ENCODE results near the gene LZTR1. TPM values are rescaled to one million over a fixed set of nuclear protein-coding genes. Genes with fewer than 3 reads are reported as not detected.

The LZTR1 gene
- total RNA-seq, 1 experiment from 2014 or later, result 54.3 TPM

- H3K9me3 ChIP-seq (ENCODE audit: low read depth, low read length, poor library complexity, severe bottlenecking), result peaks cover 10% of the 10 kb centered on the region
- no peaks in the 10 kb centered on the region for H3K36me3 ChIP-seq (ENCODE audit: insufficient read depth, low read length, poor library complexity, severe bottlenecking)
- CTCF ChIA-PET, result no interaction called here
- no peak overlapping the region for H3K4me3 ChIP-seq (ENCODE audit: low read depth, low read length, poor library complexity, severe bottlenecking)
- no peak overlapping the region for H3K27ac ChIP-seq (ENCODE audit: low read depth, low read length, poor library complexity, severe bottlenecking)
- TF ChIP-seq, protein P1, sequence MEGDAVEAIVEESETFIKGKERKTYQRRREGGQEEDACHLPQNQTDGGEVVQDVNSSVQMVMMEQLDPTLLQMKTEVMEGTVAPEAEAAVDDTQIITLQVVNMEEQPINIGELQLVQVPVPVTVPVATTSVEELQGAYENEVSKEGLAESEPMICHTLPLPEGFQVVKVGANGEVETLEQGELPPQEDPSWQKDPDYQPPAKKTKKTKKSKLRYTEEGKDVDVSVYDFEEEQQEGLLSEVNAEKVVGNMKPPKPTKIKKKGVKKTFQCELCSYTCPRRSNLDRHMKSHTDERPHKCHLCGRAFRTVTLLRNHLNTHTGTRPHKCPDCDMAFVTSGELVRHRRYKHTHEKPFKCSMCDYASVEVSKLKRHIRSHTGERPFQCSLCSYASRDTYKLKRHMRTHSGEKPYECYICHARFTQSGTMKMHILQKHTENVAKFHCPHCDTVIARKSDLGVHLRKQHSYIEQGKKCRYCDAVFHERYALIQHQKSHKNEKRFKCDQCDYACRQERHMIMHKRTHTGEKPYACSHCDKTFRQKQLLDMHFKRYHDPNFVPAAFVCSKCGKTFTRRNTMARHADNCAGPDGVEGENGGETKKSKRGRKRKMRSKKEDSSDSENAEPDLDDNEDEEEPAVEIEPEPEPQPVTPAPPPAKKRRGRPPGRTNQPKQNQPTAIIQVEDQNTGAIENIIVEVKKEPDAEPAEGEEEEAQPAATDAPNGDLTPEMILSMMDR (conservative IDR thresholded peaks at IDR 0.05; ENCODE audit: low read depth, low read length), result no peak
- TF ChIP-seq EZH2 (IDR thresholded peaks at IDR 0.05; ENCODE audit: borderline replicate concordance, low read depth, low read length, poor library complexity, severe bottlenecking), result no peak
- no peak for DNase-seq (ENCODE audit: low spot score)
- H3K4me1 ChIP-seq (ENCODE audit: insufficient read depth, low read length, poor library complexity, severe bottlenecking), result peaks cover 8% of the 10 kb centered on the region
- POLR2A ChIA-PET (ENCODE audit: low non-redundant PET), result no interaction called here
- no TSS peak for BruUV-seq (replicated peaks)
- intact Hi-C loops (cut with micrococcal nuclease; ENCODE audit: unreplicated experiment), result no loop called here
- no peaks in the 10 kb centered on the region for H3K27me3 ChIP-seq (replicated peaks; ENCODE audit: insufficient read depth, low read depth, low read length, poor library complexity)
Measured at GRCh38 chr22:20975541-20976290, 6.4 kb upstream of the LZTR1 start.

DNA sequence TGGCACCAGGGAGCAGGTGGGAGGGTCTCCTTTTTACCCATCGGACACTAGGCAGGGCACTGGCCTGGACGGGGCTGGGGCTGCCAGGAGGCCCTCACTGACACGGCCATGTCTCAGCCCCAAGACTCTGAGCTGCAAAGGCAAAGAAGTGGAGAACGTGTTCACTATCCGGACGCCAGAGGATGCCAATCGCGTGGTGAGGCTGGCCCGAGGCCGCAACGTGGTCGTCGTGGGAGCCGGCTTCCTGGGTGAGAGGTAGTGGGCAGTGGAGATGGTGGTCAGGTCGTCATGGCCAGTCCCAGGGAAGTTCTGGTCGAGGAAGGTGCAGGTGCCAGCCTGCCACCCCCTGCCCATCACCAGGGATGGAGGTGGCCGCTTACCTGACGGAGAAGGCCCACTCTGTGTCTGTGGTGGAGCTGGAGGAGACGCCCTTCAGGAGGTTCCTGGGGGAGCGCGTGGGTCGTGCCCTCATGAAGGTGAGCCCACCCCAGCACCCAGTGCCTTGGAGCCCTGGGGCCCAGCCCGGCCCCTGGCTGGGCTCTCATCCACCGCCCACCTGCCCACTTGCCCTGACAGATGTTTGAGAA lies 5.7 kb upstream of the LZTR1 start:
- TF ChIP-seq, protein P1 (conservative IDR thresholded peaks at IDR 0.05; ENCODE audit: low read depth, low read length), result no peak
- Histone ChIP-seq H3K27me3 (replicated peaks; ENCODE audit: insufficient read depth, low read depth, low read length, poor library complexity) (no peaks in the 10 kb centered on the region), H3K9me3 (ENCODE audit: low read depth, low read length, poor library complexity, severe bottlenecking) (peaks cover 10% of the 10 kb centered on the region), H3K27ac (ENCODE audit: low read depth, low read length, poor library complexity, severe bottlenecking) (no peak overlapping the region), H3K36me3 (ENCODE audit: insufficient read depth, low read length, poor library complexity, severe bottlenecking) (no peaks in the 10 kb centered on the region), H3K4me1 (ENCODE audit: insufficient read depth, low read length, poor library complexity, severe bottlenecking) (peaks cover 7% of the 10 kb centered on the region), H3K4me3 (ENCODE audit: low read depth, low read length, poor library complexity, severe bottlenecking) (no peak overlapping the region)
- POLR2A ChIA-PET (ENCODE audit: low non-redundant PET), result no interaction called here
- CTCF ChIA-PET, result no interaction called here
- DNase-seq (ENCODE audit: low spot score), result no peak
- intact Hi-C loops (cut with micrococcal nuclease; ENCODE audit: unreplicated experiment), result no loop called here
- BruUV-seq (replicated peaks), result no TSS peak

DNA sequence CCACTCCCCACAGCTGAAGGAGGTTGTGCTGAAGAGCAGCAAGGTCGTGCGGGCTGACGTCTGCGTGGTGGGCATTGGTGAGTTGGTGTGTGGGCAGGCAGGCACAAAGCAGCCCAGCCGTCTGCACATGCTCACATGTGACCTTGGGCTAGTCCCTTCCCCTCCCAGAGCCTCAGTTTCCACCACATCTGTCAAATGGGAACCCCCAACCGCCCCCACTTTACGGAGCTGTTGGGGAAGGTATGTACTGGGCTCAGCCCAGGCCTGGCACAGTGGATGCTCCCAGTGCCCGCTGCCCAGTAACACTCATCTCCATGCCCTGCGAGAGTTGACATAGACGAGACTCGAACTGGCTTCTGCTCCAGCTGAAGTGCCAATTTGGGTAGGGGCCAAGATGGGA lies 5.1 kb upstream of the LZTR1 start:
- TF ChIP-seq, protein P1 (conservative IDR thresholded peaks at IDR 0.05; ENCODE audit: low read depth, low read length), result no peak
- no peak for TF ChIP-seq EZH2 (IDR thresholded peaks at IDR 0.05; ENCODE audit: borderline replicate concordance, low read depth, low read length, poor library complexity, severe bottlenecking)
- Histone ChIP-seq H3K9me3 (ENCODE audit: low read depth, low read length, poor library complexity, severe bottlenecking) (peaks cover 10% of the 10 kb centered on the region), H3K4me3 (ENCODE audit: low read depth, low read length, poor library complexity, severe bottlenecking) (no peak overlapping the region), H3K4me1 (ENCODE audit: insufficient read depth, low read length, poor library complexity, severe bottlenecking) (peaks cover 5% of the 10 kb centered on the region), H3K27ac (ENCODE audit: low read depth, low read length, poor library complexity, severe bottlenecking) (no peak overlapping the region), H3K27me3 (replicated peaks; ENCODE audit: insufficient read depth, low read depth, low read length, poor library complexity) (no peaks in the 10 kb centered on the region), H3K36me3 (ENCODE audit: insufficient read depth, low read length, poor library complexity, severe bottlenecking) (no peaks in the 10 kb centered on the region)
- DNase-seq (ENCODE audit: low spot score), result no peak
- intact Hi-C loops (cut with micrococcal nuclease; ENCODE audit: unreplicated experiment), result no loop called here
- ChIA-PET CTCF (no interaction called here), POLR2A (ENCODE audit: low non-redundant PET) (no interaction called here)
- BruUV-seq (replicated peaks), result no TSS peak

All from A673 (cell line).